ENCODE data around the gene RNF212B. TPM values are rescaled to one million over a fixed set of nuclear protein-coding genes. Genes with fewer than 3 reads are reported as not detected.
A peak's percentile ranks its signal among the peaks of the same experiment; 100 is the strongest.
"Not testable (repeated sequence)": the region's sequence is repeated elsewhere in the genome, so short reads cannot be mapped to it uniquely, and the experiment has no call there.

The RNF212B gene
- total RNA-seq, 1 experiment from 2014 or later = not detected

DNA sequence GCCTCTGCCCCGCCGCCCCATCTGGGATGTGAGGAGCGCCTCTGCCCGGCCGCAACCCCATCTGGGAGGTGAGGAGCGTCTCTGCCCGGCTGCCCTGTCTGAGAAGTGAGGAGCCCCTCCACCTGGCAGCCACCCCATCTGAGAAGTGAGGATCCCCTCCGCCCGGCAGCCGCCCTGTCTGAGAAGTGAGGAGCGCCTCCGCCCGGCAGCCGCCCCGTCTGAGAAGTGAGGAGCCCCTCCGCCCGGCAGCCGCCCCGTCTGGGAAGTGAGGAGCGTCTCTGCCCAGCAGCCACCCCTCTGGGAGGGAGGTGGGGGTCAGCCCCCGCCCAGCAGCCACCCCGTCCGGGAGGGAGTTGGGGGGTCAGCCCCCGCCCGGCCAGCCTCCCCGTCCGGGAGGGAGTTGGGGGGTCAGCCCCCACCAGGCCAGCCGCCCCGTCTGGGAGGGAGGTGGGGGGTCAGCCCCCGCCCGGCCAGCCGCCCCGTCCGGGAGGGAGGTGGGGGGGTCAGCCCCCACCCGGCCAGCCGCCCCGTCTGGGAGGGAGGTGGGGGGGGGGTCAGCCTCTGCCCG lies 5.4 kb upstream of the RNF212B start:
- not testable (repeated sequence) for H3K36me3 ChIP-seq (ENCODE audit: insufficient read depth, low read length); H3K27me3 ChIP-seq (ENCODE audit: low read length); H3K9me3 ChIP-seq (ENCODE audit: low read length); H3K9ac ChIP-seq (ENCODE audit: low read length); H3K4me2 ChIP-seq (ENCODE audit: low read depth, low read length, poor library complexity, severe bottlenecking); H4K20me1 ChIP-seq (ENCODE audit: insufficient read depth, low read depth, low read length); H3K79me2 ChIP-seq (ENCODE audit: low read length); H3K9me2 ChIP-seq (replicated peaks; ENCODE audit: insufficient read depth, low read length); DNase-seq; H3K27ac ChIP-seq (ENCODE audit: low read length); H2AFZ ChIP-seq (ENCODE audit: low read length); H3K4me3 ChIP-seq (ENCODE audit: low read length)
- peaks cover 25% of the 10 kb centered on the region for H3K4me1 ChIP-seq (ENCODE audit: low read length)

DNA sequence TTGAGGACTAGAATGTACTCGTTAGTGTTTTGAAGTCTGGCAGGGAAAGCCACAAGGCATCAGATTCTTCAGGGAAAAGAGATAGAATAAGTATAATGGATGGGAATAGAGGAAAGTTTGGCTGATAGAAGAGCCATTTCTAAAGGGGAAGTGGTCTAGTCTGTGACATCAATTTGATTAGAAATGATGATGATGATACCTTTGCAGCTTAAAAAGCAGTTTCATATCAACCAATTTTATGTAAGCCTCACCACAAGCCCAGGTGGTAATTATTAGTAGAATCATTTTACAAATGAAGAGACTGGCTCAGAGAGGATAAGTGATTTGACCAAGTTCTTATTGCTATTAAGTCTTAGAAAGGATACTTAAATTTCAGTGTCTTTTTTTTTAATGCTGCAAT lies 2.9 kb downstream of the RNF212B start:
- Histone ChIP-seq H2AFZ (ENCODE audit: low read length) (no peak overlapping the region), H3K4me2 (ENCODE audit: low read depth, low read length, poor library complexity, severe bottlenecking) (peak overlapping the region; percentile 45), H4K20me1 (ENCODE audit: insufficient read depth, low read depth, low read length) (no peaks in the 10 kb centered on the region), H3K4me3 (ENCODE audit: low read length) (no peak overlapping the region), H3K9ac (ENCODE audit: low read length) (no peak overlapping the region), H3K9me3 (ENCODE audit: low read length) (no peaks in the 10 kb centered on the region), H3K36me3 (ENCODE audit: insufficient read depth, low read length) (no peaks in the 10 kb centered on the region), H3K27ac (ENCODE audit: low read length) (no peak overlapping the region), H3K9me2 (replicated peaks; ENCODE audit: insufficient read depth, low read length) (no peaks in the 10 kb centered on the region), H3K79me2 (ENCODE audit: low read length) (no peaks in the 10 kb centered on the region), H3K4me1 (ENCODE audit: low read length) (peaks cover 27% of the 10 kb centered on the region), H3K27me3 (ENCODE audit: low read length) (no peaks in the 10 kb centered on the region; the same call in 1 of the 2 replicates)
- peak; percentile 55 for DNase-seq

DNA sequence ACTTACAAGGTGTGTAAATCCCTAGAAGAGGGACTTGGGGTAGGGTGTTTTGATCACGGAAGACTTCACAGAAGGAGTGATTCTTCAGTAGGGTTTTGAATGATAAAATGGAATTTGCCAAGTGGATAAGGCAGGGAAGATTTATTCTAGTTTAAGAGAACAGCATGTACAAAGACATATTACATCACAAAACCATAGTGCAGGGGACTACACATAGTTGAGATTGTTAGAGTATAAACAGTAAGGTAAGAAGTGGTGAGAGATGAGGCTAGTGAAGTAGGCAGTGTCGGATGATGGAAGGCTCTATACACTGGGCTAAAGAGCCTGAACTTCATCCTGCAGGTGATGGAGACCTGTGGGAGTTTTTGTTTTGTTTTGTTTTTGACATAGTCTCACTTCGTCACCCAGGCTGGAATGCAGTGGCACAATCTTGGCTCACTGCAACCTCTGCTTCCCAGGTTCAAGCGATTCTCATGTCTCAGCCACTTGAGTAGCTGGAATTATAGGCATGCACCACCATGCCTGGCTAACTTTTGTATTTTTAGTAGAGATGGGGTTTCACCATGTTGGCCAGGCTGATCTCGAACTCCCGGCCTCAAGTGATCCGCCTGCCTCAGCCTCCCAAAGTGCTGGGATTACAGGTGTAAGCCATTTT lies 3.5 kb downstream of the RNF212B start:
- H3K9ac ChIP-seq (ENCODE audit: low read length); H2AFZ ChIP-seq (ENCODE audit: low read length); H3K79me2 ChIP-seq (ENCODE audit: low read length); H3K27me3 ChIP-seq (ENCODE audit: low read length); DNase-seq; H4K20me1 ChIP-seq (ENCODE audit: insufficient read depth, low read depth, low read length); H3K9me2 ChIP-seq (replicated peaks; ENCODE audit: insufficient read depth, low read length); H3K4me3 ChIP-seq (ENCODE audit: low read length); H3K9me3 ChIP-seq (ENCODE audit: low read length); H3K36me3 ChIP-seq (ENCODE audit: insufficient read depth, low read length); H3K27ac ChIP-seq (ENCODE audit: low read length): not testable (repeated sequence)
- Histone ChIP-seq H3K4me1 (ENCODE audit: low read length) (peaks cover 27% of the 10 kb centered on the region), H3K4me2 (ENCODE audit: low read depth, low read length, poor library complexity, severe bottlenecking) (peak overlapping the region; percentile 45)

DNA sequence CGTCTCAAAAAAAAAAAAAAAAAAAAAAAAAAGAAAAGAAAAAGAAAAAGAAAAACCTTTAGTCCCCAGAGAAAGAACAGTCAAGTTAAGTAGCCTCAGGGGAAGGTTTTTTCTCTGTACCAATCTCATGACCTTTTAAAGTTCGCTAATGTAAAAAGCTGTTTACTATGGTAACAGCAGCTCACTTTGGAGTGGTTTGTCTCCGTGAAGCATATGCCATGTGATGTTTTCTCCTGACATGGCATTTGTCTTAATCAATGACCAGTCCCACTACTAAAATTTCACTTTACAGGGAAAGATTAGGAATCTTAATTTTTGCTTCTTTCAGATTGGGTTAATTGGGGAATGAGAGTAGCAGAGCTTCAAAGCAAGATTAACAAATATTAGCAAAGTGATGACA lies 4.3 kb downstream of the RNF212B start:
- H2AFZ ChIP-seq (ENCODE audit: low read length) = no peak overlapping the region
- H3K36me3 ChIP-seq (ENCODE audit: insufficient read depth, low read length) = no peaks in the 10 kb centered on the region
- H3K27ac ChIP-seq (ENCODE audit: low read length) = no peak overlapping the region
- H3K9me2 ChIP-seq (replicated peaks; ENCODE audit: insufficient read depth, low read length) = no peaks in the 10 kb centered on the region
- no peaks in the 10 kb centered on the region for H3K79me2 ChIP-seq (ENCODE audit: low read length)
- no peaks in the 10 kb centered on the region; the same call in 1 of the 2 replicates for H3K27me3 ChIP-seq (ENCODE audit: low read length)
- DNase-seq = no peak
- peaks cover 27% of the 10 kb centered on the region for H3K4me1 ChIP-seq (ENCODE audit: low read length)
- H3K4me2 ChIP-seq (ENCODE audit: low read depth, low read length, poor library complexity, severe bottlenecking) = no peak overlapping the region
- H3K4me3 ChIP-seq (ENCODE audit: low read length) = no peak overlapping the region
- no peaks in the 10 kb centered on the region for H3K9me3 ChIP-seq (ENCODE audit: low read length)
- H4K20me1 ChIP-seq (ENCODE audit: insufficient read depth, low read depth, low read length) = no peaks in the 10 kb centered on the region
- H3K9ac ChIP-seq (ENCODE audit: low read length) = no peak overlapping the region

DNA sequence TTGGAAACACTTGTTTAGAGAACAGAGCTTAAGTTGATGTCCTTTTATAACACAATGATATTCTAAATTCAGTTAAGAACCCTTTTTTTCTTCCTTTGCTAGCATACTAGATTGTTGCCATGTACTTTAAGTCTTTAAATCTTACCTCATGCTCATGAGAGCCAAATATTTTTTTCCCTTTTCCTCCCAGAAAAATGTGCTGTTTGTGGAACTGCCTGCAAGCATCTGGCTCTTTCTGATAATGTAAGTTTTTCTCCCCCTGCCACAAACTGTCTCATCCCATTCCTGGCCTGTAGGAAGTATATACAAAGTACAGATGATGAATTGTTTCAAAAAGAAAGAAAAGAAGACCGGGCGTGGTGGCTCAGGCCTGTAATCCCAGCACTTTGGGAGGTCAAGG lies 5.3 kb downstream of the RNF212B start:
- no peak overlapping the region for H2AFZ ChIP-seq (ENCODE audit: low read length)
- DNase-seq = no peak
- H3K9me2 ChIP-seq (replicated peaks; ENCODE audit: insufficient read depth, low read length) = no peaks in the 10 kb centered on the region
- no peak overlapping the region for H3K4me2 ChIP-seq (ENCODE audit: low read depth, low read length, poor library complexity, severe bottlenecking)
- no peak overlapping the region for H3K9ac ChIP-seq (ENCODE audit: low read length)
- no peaks in the 10 kb centered on the region for H3K9me3 ChIP-seq (ENCODE audit: low read length)
- no peaks in the 10 kb centered on the region for H4K20me1 ChIP-seq (ENCODE audit: insufficient read depth, low read depth, low read length)
- H3K4me3 ChIP-seq (ENCODE audit: low read length) = no peak overlapping the region
- H3K27ac ChIP-seq (ENCODE audit: low read length) = no peak overlapping the region
- no peaks in the 10 kb centered on the region for H3K27me3 ChIP-seq (ENCODE audit: low read length)
- H3K36me3 ChIP-seq (ENCODE audit: insufficient read depth, low read length) = no peaks in the 10 kb centered on the region
- H3K4me1 ChIP-seq (ENCODE audit: low read length) = peaks cover 18% of the 10 kb centered on the region
- no peaks in the 10 kb centered on the region for H3K79me2 ChIP-seq (ENCODE audit: low read length)

DNA sequence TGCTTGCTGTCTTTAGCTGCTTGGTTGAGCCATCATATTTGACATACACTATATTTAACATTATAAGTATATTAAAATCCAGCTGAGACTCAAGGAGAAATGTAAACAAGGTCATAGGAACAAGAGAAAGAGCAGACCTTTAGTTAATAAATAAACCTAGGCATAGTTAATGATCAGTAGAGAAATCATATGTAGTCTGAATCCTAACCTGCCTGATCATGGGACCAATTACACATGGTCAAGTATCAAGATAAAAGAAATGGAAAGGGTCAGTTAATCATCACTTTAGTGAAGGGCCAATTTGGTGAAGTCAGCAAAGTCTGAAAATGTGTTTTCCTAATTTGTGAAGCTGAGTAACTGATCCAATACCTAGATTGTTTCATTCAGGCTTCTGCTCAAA lies 7.5 kb downstream of the RNF212B start:
- H3K9me2 ChIP-seq (replicated peaks; ENCODE audit: insufficient read depth, low read length) = no peaks in the 10 kb centered on the region
- no peak overlapping the region for H3K27ac ChIP-seq (ENCODE audit: low read length)
- H3K27me3 ChIP-seq (ENCODE audit: low read length) = no peaks in the 10 kb centered on the region
- H3K4me2 ChIP-seq (ENCODE audit: low read depth, low read length, poor library complexity, severe bottlenecking) = no peak overlapping the region
- no peaks in the 10 kb centered on the region for H3K9me3 ChIP-seq (ENCODE audit: low read length)
- H3K79me2 ChIP-seq (ENCODE audit: low read length) = no peaks in the 10 kb centered on the region
- H3K36me3 ChIP-seq (ENCODE audit: insufficient read depth, low read length) = no peaks in the 10 kb centered on the region
- H3K4me3 ChIP-seq (ENCODE audit: low read length) = no peak overlapping the region
- peaks cover 12% of the 10 kb centered on the region for H3K4me1 ChIP-seq (ENCODE audit: low read length)
- no peak for DNase-seq
- no peaks in the 10 kb centered on the region for H4K20me1 ChIP-seq (ENCODE audit: insufficient read depth, low read depth, low read length)
- H2AFZ ChIP-seq (ENCODE audit: low read length) = no peak overlapping the region
- H3K9ac ChIP-seq (ENCODE audit: low read length) = no peak overlapping the region

DNA sequence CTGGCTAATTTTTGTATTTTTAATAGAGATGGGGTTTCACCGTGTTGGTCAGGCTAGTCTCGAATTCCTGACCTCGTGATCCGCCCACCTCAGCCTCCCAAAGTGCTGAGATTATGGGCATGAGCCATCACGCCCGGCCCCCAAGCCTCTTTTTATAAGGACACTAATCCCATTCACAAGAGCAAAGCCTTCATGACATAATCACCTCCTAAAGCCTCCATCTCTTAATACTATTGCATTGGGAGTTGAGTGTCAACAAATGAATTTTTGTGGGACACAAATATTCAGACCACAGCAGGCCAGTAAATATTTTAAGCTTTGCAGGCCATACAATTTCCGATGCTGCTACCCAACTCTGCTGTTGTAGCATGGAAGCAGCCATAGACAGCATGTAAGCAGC lies 10.9 kb downstream of the RNF212B start:
- DNase-seq = no peak
- no peaks in the 10 kb centered on the region for H3K36me3 ChIP-seq (ENCODE audit: insufficient read depth, low read length)
- no peaks in the 10 kb centered on the region for H3K27me3 ChIP-seq (ENCODE audit: low read length)
- no peak overlapping the region for H3K4me2 ChIP-seq (ENCODE audit: low read depth, low read length, poor library complexity, severe bottlenecking)
- no peaks in the 10 kb centered on the region for H3K9me3 ChIP-seq (ENCODE audit: low read length)
- H3K79me2 ChIP-seq (ENCODE audit: low read length) = no peaks in the 10 kb centered on the region
- H3K27ac ChIP-seq (ENCODE audit: low read length) = no peak overlapping the region
- no peak overlapping the region for H3K9ac ChIP-seq (ENCODE audit: low read length)
- no peaks in the 10 kb centered on the region for H3K9me2 ChIP-seq (replicated peaks; ENCODE audit: insufficient read depth, low read length)
- H3K4me3 ChIP-seq (ENCODE audit: low read length) = no peak overlapping the region
- no peaks in the 10 kb centered on the region for H4K20me1 ChIP-seq (ENCODE audit: insufficient read depth, low read depth, low read length)
- no peaks in the 10 kb centered on the region for H3K4me1 ChIP-seq (ENCODE audit: low read length)
- no peak overlapping the region for H2AFZ ChIP-seq (ENCODE audit: low read length)

DNA sequence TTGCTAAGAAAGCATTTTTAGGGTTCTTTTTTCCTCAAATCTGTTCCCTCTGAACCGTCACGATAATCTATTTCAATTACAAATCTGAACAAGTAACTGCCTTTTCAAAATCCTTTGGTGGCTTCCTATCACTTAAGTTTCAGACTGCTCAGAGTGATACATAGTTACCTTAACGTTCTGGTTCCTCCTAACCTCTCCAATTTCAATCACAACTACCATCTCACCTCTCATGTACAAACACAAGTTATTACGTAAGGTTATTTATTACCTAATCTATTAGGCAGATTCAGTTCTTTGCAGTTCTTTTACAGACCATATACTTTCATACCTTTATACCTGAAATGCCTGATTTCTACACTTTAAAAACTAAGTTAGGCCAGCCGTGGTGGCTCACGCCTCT lies 12.1 kb downstream of the RNF212B start:
- Histone ChIP-seq H3K36me3 (ENCODE audit: insufficient read depth, low read length) (no peaks in the 10 kb centered on the region), H3K4me2 (ENCODE audit: low read depth, low read length, poor library complexity, severe bottlenecking) (no peak overlapping the region), H3K9me2 (replicated peaks; ENCODE audit: insufficient read depth, low read length) (no peaks in the 10 kb centered on the region), H2AFZ (ENCODE audit: low read length) (no peak overlapping the region), H4K20me1 (ENCODE audit: insufficient read depth, low read depth, low read length) (no peaks in the 10 kb centered on the region), H3K9me3 (ENCODE audit: low read length) (no peaks in the 10 kb centered on the region), H3K27ac (ENCODE audit: low read length) (no peak overlapping the region), H3K27me3 (ENCODE audit: low read length) (no peaks in the 10 kb centered on the region), H3K9ac (ENCODE audit: low read length) (no peak overlapping the region), H3K4me3 (ENCODE audit: low read length) (no peak overlapping the region), H3K79me2 (ENCODE audit: low read length) (no peaks in the 10 kb centered on the region), H3K4me1 (ENCODE audit: low read length) (no peaks in the 10 kb centered on the region)
- DNase-seq = no peak
